Measurements from ENCODE around the gene CAGE1.
A peak's percentile ranks its signal among the peaks of the same experiment; 100 is the strongest.

The CAGE1 gene

GRCh38 chr6:7282097-7282906 is 107.2 kb downstream of the CAGE1 start:
- TF ChIP-seq CTCF (IDR thresholded peaks at IDR 0.05; ENCODE audit: insufficient read depth, low read depth, low read length, missing control alignments): no peak
- DNase-seq (ENCODE audit: low read depth): peak; percentile 49
- no peak overlapping the region for H3K4me3 ChIP-seq (ENCODE audit: low read depth, low read length)
